ENCODE measurements around the gene AADACL3. TPM values are rescaled to one million over a fixed set of nuclear protein-coding genes. Genes with fewer than 3 reads are reported as not detected.

Gene AADACL3
- total RNA-seq, 4 donors from 2014 or later: not detected

DNA sequence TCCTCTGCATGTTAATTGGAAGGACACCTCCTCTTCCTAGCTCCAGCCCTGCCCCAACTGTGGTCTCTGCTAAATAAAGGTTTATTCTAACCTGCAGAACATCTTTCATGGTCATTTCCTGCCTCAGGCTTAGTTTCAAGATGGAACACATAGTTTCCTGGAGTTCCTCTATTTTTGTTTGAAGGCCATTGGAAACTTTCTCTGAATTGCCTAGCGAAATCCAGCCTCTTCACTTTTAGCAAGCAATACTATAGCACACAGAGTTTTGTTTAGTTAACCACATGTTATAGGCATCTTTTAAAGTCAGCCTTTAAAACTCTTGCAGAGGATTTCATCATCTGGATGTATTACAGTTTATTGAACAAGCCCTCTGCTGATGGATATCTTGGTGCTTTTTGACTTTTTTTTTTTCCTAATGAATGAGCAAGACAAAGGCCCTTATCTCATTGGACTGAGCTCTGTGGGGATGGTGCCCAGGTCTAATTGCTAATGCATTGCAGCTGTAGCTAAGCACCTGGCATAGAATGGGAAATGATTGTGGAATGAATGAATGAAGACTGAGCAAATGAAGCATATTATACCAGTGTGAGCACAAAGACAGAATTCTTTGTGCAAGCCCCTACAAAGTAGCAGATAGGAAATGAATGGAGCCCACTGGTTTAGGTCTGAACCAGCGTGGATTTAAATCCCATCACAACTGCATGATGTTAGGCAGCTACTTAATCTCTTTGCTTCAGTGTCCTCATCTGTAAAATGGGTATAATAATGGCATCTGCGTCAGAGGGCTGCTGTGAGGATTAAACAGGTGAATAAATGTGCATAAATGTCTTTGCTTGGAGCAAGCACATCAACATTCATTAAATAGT lies 29.4 kb downstream of the AADACL3 start:
- H3K27me3 ChIP-seq: no peaks in the 10 kb centered on the region
- H3K36me3 ChIP-seq: no peaks in the 10 kb centered on the region
- intact Hi-C loops (cut with DNase I; ENCODE audit: low total_unique reads): no loop called here
- DNase-seq: no peak
- TF ChIP-seq POLR2A (IDR thresholded peaks at IDR 0.05) (no peak), CTCF (IDR thresholded peaks at IDR 0.05) (no peak)
- H3K9me3 ChIP-seq: peaks cover 0 to 12% of the 10 kb centered on the region in 2 donors
- H3K27ac ChIP-seq: no peak overlapping the region
- H3K4me1 ChIP-seq: no peaks in the 10 kb centered on the region
- H3K4me3 ChIP-seq: no peak overlapping the region

- H3K4me1 ChIP-seq: no peaks in the 10 kb centered on the region
- intact Hi-C loops (cut with DNase I; ENCODE audit: low total_unique reads): no loop called here
- no peak for DNase-seq
- H3K9me3 ChIP-seq: peaks cover 0 to 12% of the 10 kb centered on the region in 2 donors
- no peaks in the 10 kb centered on the region for H3K27me3 ChIP-seq
- no peak within 1 kb of the TSS for H3K4me3 ChIP-seq
- no peaks in the 10 kb centered on the region for H3K36me3 ChIP-seq
- H3K27ac ChIP-seq: no peak within 1 kb of the TSS
- TF ChIP-seq CTCF (IDR thresholded peaks at IDR 0.05) (no peak), POLR2A (IDR thresholded peaks at IDR 0.05) (no peak)
These were observed 30.0 kb downstream of the AADACL3 start, which contains the start of gene CFAP107 for GRCh38 chr1:12745992-12746323. Gene CFAP107 (plus strand): TSS chr1:12746200. CDS start chr1:12746431, 231 bp downstream.

DNA sequence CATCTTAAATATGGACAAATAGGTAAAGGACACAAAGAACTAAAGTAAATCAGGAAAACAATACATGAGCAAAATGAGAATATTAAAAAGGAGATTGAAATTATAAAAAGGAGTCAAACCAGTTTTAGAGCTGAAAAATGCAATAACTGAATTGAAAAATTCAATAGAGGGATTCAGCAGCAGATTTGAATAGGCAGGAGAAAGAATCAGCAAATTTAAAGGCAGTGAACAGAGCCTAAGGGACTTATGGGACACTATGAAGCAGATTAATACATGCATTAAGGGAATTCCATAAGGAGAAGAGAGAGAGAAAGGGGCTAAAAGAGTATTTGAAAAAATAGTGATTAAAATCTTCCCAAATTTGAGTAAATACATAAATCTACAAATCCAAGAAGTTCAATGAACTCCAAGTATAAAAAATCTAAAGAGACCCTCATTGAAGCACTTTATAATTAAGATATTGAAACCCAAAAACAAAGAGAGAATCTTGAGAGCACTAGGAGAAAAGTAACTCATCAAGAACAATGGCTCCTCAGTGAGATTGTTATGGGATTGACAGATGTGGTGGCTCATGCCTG lies 33.0 kb downstream of the AADACL3 start:
- no peaks in the 10 kb centered on the region for H3K4me1 ChIP-seq
- no peaks in the 10 kb centered on the region for H3K36me3 ChIP-seq
- H3K27ac ChIP-seq: no peak overlapping the region
- no peak for TF ChIP-seq POLR2A (IDR thresholded peaks at IDR 0.05)
- no peak for TF ChIP-seq CTCF (IDR thresholded peaks at IDR 0.05)
- intact Hi-C loops (cut with DNase I; ENCODE audit: low total_unique reads): no loop called here
- DNase-seq: no peak
- H3K4me3 ChIP-seq: no peak overlapping the region
- peaks cover 0 to 12% of the 10 kb centered on the region in 2 donors for H3K9me3 ChIP-seq
- H3K27me3 ChIP-seq: no peaks in the 10 kb centered on the region

DNA sequence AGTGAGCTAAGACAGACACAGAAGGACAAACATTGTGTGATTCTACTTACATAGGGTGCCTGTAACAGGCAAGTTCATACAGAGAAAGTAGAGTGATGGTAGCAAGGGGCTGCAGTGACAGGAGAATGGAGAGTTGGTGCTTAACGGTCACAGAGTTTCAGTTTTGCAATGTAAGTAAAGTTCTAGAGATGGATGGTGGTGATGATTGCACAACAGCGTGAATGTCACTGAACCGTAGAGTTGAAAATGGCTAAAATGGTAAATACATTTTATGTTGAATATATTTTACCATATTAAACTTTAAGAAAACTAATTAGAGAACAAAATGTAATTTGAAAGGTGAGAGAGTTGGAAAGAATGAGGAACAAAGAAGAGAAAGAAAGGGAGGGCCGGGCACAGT lies 38.8 kb downstream of the AADACL3 start:
- Histone ChIP-seq H3K27me3 (no peaks in the 10 kb centered on the region), H3K36me3 (no peaks in the 10 kb centered on the region), H3K4me1 (no peaks in the 10 kb centered on the region), H3K9me3 (no peaks in the 10 kb centered on the region), H3K4me3 (no peak overlapping the region), H3K27ac (no peak overlapping the region)
- TF ChIP-seq CTCF (IDR thresholded peaks at IDR 0.05) (no peak), POLR2A (IDR thresholded peaks at IDR 0.05) (no peak)
- intact Hi-C loops (cut with DNase I; ENCODE audit: low total_unique reads): no loop called here
- DNase-seq: no peak

GRCh38 chr1:12756273-12756672 lies 40.4 kb downstream of the AADACL3 start:
- H3K9me3 ChIP-seq: no peaks in the 10 kb centered on the region
- no peaks in the 10 kb centered on the region for H3K27me3 ChIP-seq
- no peak for TF ChIP-seq CTCF (IDR thresholded peaks at IDR 0.05)
- TF ChIP-seq POLR2A (IDR thresholded peaks at IDR 0.05): no peak
- H3K36me3 ChIP-seq: no peaks in the 10 kb centered on the region
- intact Hi-C loops (cut with DNase I; ENCODE audit: low total_unique reads): no loop called here
- no peak overlapping the region for H3K27ac ChIP-seq
- no peak overlapping the region for H3K4me3 ChIP-seq
- DNase-seq: no peak
- no peaks in the 10 kb centered on the region for H3K4me1 ChIP-seq

All from uterus (tissue), 4 donors.